ENCODE results near the gene MEGF6.
A peak's percentile ranks its signal among the peaks of the same experiment; 100 is the strongest.

Gene MEGF6

GRCh38 chr1:3544040-3544977, 67.0 kb downstream of the MEGF6 start:
- TF ChIP-seq CTCF (IDR thresholded peaks at IDR 0.05): no peak
- H3K4me3 ChIP-seq: no peak overlapping the region
- no peak for DNase-seq (ENCODE audit: low spot score)
- peak overlapping the region; percentile 68 to 96 for H3K27ac ChIP-seq

GRCh38 chr1:3543076-3544039, 68.0 kb downstream of the MEGF6 start:
- H3K4me3 ChIP-seq: peak overlapping the region; percentile 61
- DNase-seq (ENCODE audit: low spot score): peak; percentile 97
- TF ChIP-seq CTCF (IDR thresholded peaks at IDR 0.05): no peak
- peak overlapping the region; percentile 68 to 96 for H3K27ac ChIP-seq

GRCh38 chr1:3542676-3543075, 68.6 kb downstream of the MEGF6 start:
- DNase-seq (ENCODE audit: low spot score): no peak
- H3K4me3 ChIP-seq: peak overlapping the region; percentile 61
- TF ChIP-seq CTCF (IDR thresholded peaks at IDR 0.05): no peak
- H3K27ac ChIP-seq: peak overlapping the region; percentile 68 to 96

- DNase-seq (ENCODE audit: low spot score): no peak
- Histone ChIP-seq H3K27ac (peak overlapping the region; percentile 68 to 96), H3K4me3 (peak overlapping the region; percentile 61)
- no peak for TF ChIP-seq CTCF (IDR thresholded peaks at IDR 0.05)
Observed at GRCh38 chr1:3541936-3542335, 69.4 kb downstream of the MEGF6 start.

GRCh38 chr1:3541465-3541864, 69.8 kb downstream of the MEGF6 start:
- TF ChIP-seq CTCF (IDR thresholded peaks at IDR 0.05): no peak
- H3K27ac ChIP-seq: peak overlapping the region; percentile 68 to 96
- DNase-seq (ENCODE audit: low spot score): no peak
- peak overlapping the region; percentile 61 for H3K4me3 ChIP-seq

GRCh38 chr1:3540876-3541275, 70.4 kb downstream of the MEGF6 start:
- H3K4me3 ChIP-seq: no peak overlapping the region
- DNase-seq (ENCODE audit: low spot score): no peak
- H3K27ac ChIP-seq: peak overlapping the region; percentile 64 to 68
- no peak for TF ChIP-seq CTCF (IDR thresholded peaks at IDR 0.05)

All from coronary artery (tissue), 2 donors.